Rectal smooth muscle tissue (tissue), 1 donor: ENCODE measurements around the gene GOSR2.

Experiments
- H3K27ac ChIP-seq: one replicate; pipeline ENCODE4 v1.7.0; 2013; ENCODE audit warnings: low read depth, low read length, inconsistent platforms
- H3K27me3 ChIP-seq: one replicate; pipeline ENCODE4 v1.7.0; 2013; ENCODE audit warnings: low read length; ENCODE audit not compliant: control insufficient read depth, insufficient read depth
- H3K36me3 ChIP-seq: one replicate; pipeline ENCODE4 v1.7.0; 2013; ENCODE audit warnings: low read length; ENCODE audit not compliant: control insufficient read depth, insufficient read depth
- H3K4me1 ChIP-seq: one replicate; pipeline ENCODE4 v1.7.0; 2013; ENCODE audit warnings: low read length; ENCODE audit not compliant: control insufficient read depth, insufficient read depth
- H3K4me3 ChIP-seq: one replicate; pipeline ENCODE4 v1.7.0; 2013; ENCODE audit warnings: low read length
- H3K9ac ChIP-seq: one replicate; pipeline ENCODE4 v1.7.0; 2013; ENCODE audit warnings: low read length

Gene GOSR2

GRCh38 chr17:46896991-46897390, 26.0 kb upstream of the GOSR2 start:
- Histone ChIP-seq H3K9ac (no peak overlapping the region), H3K27ac (no peak overlapping the region), H3K36me3 (no peaks in the 10 kb centered on the region), H3K4me3 (no peak overlapping the region), H3K27me3 (peaks cover 3% of the 10 kb centered on the region), H3K4me1 (no peaks in the 10 kb centered on the region)

GRCh38 chr17:46898364-46898763, 24.6 kb upstream of the GOSR2 start:
- H3K4me3 ChIP-seq, result no peak overlapping the region
- H3K9ac ChIP-seq, result no peak overlapping the region
- H3K36me3 ChIP-seq, result no peaks in the 10 kb centered on the region
- no peak overlapping the region for H3K27ac ChIP-seq
- H3K4me1 ChIP-seq, result no peaks in the 10 kb centered on the region
- H3K27me3 ChIP-seq, result peaks cover 3% of the 10 kb centered on the region

GRCh38 chr17:46898860-46899259, 24.1 kb upstream of the GOSR2 start:
- no peak overlapping the region for H3K4me3 ChIP-seq
- no peak overlapping the region for H3K9ac ChIP-seq
- H3K4me1 ChIP-seq, result no peaks in the 10 kb centered on the region
- H3K27ac ChIP-seq, result no peak overlapping the region
- no peaks in the 10 kb centered on the region for H3K36me3 ChIP-seq
- H3K27me3 ChIP-seq, result peaks cover under 1% of the 10 kb centered on the region

GRCh38 chr17:46901291-46901690, 21.7 kb upstream of the GOSR2 start:
- no peak overlapping the region for H3K4me3 ChIP-seq
- no peaks in the 10 kb centered on the region for H3K36me3 ChIP-seq
- no peaks in the 10 kb centered on the region for H3K4me1 ChIP-seq
- H3K27me3 ChIP-seq, result no peaks in the 10 kb centered on the region
- no peak overlapping the region for H3K27ac ChIP-seq
- H3K9ac ChIP-seq, result no peak overlapping the region

DNA sequence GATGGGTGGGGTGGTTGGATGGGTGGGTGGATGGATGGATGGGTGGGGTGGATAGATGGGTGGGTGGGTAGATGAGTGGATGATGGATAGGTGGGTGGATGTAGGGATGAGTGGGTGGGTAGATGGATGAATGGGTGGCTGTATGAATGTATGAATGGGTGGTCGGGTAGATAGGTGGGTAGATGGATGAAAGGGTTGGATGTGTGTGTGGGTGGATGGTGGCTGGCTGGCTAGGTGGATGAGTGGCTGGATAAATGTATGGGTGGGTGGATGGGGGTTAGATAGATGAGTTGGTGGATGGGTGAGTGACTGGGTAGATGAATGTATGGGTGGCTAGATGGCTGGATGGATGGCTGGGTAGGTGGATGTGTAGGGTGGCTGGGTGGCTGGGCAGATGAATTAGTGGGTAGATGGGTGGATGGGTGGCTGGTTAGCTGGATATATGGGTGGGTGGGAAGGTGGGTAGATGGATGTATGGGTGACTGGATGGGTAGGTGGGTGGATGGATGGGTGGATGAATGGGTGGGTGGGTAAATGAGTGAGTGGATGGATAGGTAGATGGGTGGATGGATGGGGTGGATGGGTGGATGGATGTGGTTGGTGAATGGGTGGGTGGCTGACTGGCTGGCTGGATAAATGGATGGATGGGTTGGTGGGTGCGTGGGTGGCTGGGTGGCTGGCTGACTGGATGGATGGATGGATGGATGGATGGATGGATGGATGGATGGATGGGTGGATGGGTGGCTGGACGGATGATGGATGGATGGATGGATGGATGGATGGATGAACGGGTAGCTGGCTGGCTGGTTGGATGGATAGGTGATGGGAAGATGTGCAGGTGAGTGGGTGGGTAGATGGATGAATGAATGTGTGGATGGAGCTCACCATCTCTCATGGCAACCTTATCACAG, 18.9 kb upstream of the GOSR2 start:
- Histone ChIP-seq H3K9ac (no peak overlapping the region), H3K4me3 (no peak overlapping the region), H3K4me1 (no peaks in the 10 kb centered on the region), H3K36me3 (no peaks in the 10 kb centered on the region), H3K27ac (no peak overlapping the region), H3K27me3 (no peaks in the 10 kb centered on the region)

- H3K27me3 ChIP-seq, result no peaks in the 10 kb centered on the region
Measured at GRCh38 chr17:46908068-46908737, 14.8 kb upstream of the GOSR2 start.

DNA sequence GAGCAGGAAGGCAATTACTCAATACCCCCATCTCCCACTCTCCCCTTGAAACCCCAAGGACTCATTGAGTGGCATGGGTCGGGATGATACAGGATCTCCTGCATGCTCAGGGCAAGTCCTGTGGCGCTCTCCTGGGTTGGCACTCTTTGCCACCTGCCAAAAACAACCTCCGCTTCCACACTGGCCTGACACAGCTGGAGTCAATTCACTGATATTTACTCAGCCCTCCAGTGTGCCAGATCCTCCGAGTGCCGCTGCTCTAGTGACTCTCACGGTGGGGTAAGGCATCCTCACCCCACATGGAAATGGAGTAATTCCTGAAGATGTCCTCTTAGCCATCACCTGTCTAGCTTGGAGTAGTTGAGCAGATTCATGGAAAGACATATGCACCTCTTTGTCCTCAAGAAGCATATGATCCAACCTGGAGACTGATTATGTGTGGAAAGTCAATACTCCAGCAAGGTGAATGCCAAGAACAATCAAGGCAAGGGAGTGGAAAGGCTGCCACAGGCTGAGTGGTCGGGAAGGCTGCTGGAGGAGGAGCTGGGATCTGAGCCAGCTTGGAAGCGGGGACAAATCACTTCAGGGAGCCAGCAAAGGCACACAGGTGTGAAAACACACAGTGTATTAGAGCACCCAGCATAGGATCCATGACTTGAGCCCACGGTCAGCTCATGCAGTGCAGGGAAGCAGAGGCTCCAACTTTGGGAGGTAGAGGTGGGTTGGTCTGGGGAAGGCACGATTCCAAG, 12.6 kb upstream of the GOSR2 start:
- H3K4me3 ChIP-seq, result no peak overlapping the region
- H3K4me1 ChIP-seq, result no peaks in the 10 kb centered on the region
- no peak overlapping the region for H3K9ac ChIP-seq
- H3K36me3 ChIP-seq, result no peaks in the 10 kb centered on the region
- H3K27me3 ChIP-seq, result no peaks in the 10 kb centered on the region
- no peak overlapping the region for H3K27ac ChIP-seq

More at GRCh38 chr17:46908068-46908737, 14.8 kb upstream of the GOSR2 start:
- Histone ChIP-seq H3K36me3 (no peaks in the 10 kb centered on the region), H3K27ac (no peak overlapping the region), H3K4me1 (no peaks in the 10 kb centered on the region), H3K9ac (no peak overlapping the region), H3K4me3 (no peak overlapping the region)

GRCh38 chr17:46911311-46911710, 11.6 kb upstream of the GOSR2 start:
- no peak overlapping the region for H3K4me3 ChIP-seq
- H3K9ac ChIP-seq, result no peak overlapping the region
- H3K27ac ChIP-seq, result no peak overlapping the region
- no peaks in the 10 kb centered on the region for H3K27me3 ChIP-seq
- H3K4me1 ChIP-seq, result no peaks in the 10 kb centered on the region
- H3K36me3 ChIP-seq, result no peaks in the 10 kb centered on the region

DNA sequence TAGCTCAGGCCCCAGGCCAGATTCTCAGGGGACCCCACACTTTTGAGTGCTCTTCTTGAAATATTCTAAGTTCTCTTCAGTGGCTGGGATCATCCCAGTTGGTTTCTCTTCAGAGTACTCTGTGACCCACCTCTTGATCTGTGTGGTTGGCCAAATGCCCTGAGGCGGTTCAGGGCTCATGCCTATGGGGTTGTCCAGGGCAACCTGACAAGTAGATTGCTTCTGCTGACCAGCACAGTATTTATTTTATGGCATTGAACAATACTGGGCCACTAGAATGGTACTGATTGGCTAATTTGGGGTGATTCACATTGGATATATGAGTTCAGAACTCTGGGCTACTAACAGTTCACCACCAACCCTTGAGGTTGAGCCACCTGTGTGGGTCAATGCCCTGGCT, 7.4 kb upstream of the GOSR2 start:
- Histone ChIP-seq H3K4me1 (no peaks in the 10 kb centered on the region), H3K27ac (no peak overlapping the region)

GRCh38 chr17:46916211-46916610, 6.7 kb upstream of the GOSR2 start:
- Histone ChIP-seq H3K4me3 (no peak overlapping the region), H3K9ac (no peak overlapping the region), H3K4me1 (no peaks in the 10 kb centered on the region), H3K27ac (no peak overlapping the region), H3K36me3 (no peaks in the 10 kb centered on the region), H3K27me3 (no peaks in the 10 kb centered on the region)

More for the DNA sequence above, 7.4 kb upstream of the GOSR2 start:
- Histone ChIP-seq H3K9ac (no peak overlapping the region), H3K4me3 (no peak overlapping the region), H3K27me3 (no peaks in the 10 kb centered on the region), H3K36me3 (no peaks in the 10 kb centered on the region)

DNA sequence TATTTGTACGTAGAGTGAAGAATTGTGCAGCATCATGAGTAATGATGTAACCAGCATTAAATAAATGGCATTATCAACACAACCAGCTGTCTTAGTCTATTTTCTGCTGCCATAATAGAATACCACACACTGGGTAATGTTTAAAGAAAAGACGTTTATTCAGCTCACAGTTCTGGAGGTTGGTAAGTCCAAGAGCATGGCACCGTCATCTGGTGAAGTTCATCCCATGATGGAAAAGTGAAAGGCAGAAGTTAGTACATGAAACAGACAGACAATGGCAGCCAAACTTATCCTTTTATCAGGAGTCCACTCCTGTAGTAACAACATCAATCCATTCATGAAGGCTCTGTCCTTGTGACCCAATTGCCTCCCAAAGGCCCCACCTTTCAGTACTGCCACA, 6.3 kb upstream of the GOSR2 start:
- Histone ChIP-seq H3K4me1 (no peaks in the 10 kb centered on the region), H3K36me3 (no peaks in the 10 kb centered on the region), H3K27ac (no peak overlapping the region), H3K9ac (no peak overlapping the region), H3K4me3 (no peak overlapping the region), H3K27me3 (no peaks in the 10 kb centered on the region)

DNA sequence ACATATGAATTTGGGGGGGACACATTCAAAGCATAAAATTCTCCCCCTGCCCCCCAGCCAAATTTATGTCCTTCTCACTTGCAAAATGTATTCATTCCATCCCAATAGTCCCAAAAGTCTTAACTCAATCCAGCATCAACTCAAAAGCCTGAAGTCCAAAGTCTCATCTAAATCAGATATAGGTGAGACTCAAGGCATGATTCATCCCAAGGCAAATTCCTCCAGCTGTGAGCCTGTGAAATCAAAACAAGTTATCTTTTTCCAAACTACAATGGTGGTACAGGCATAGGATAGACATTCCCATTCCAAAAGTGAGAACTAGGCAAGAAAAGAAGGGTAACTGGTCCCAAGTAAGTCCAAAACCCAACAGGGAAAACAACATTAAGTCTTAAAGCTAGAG, 5.9 kb upstream of the GOSR2 start:
- Histone ChIP-seq H3K27me3 (no peaks in the 10 kb centered on the region), H3K9ac (no peak overlapping the region), H3K36me3 (no peaks in the 10 kb centered on the region), H3K4me3 (no peak overlapping the region), H3K4me1 (no peaks in the 10 kb centered on the region), H3K27ac (no peak overlapping the region)
